ENCODE results near the gene CCDC141. TPM values are rescaled to one million over a fixed set of nuclear protein-coding genes. Genes with fewer than 3 reads are reported as not detected.

The CCDC141 gene
- total and polyA plus RNA-seq, 2 of the 13 experiments (the other 11 are each of a cell fraction or from before 2014, with no cell fraction given), result not detected

- H2AFZ ChIP-seq (ENCODE audit: low read length), result no peak overlapping the region
- ATAC-seq (no peak), DNase-seq (ENCODE audit: low spot score) (no peak), FAIRE-seq (no peak)
- POLR2A ChIA-PET, result no interaction called here
- H3K79me2 ChIP-seq (ENCODE audit: insufficient read depth, low read length), result no peaks in the 10 kb centered on the region
- WGBS (ENCODE audit: low lambda C conversion rate), result 1% methylated on average over 2 of the region's 2 CpGs
- H3K4me2 ChIP-seq (ENCODE audit: low read depth, low read length), result no peak overlapping the region
- CTCF ChIA-PET (ENCODE audit: low intra/inter-chr PET ratio, low total read pairs), result no interaction called here
- H3K36me3 ChIP-seq (replicated peaks in 1 of 2; ENCODE audit: control insufficient read depth in 1 of 2, insufficient read depth in 2 of 2, low read length in 2 of 2), result no peaks in the 10 kb centered on the region
- no peak overlapping the region for H3K27ac ChIP-seq (ENCODE audit: extremely low read length, insufficient read depth, low read length)
- no peak for TF ChIP-seq XRCC5 (optimal IDR thresholded peaks at IDR 0.05; ENCODE audit: low read length)
- no peak for TF ChIP-seq EZH2 (conservative IDR thresholded peaks at IDR 0.05; ENCODE audit: low read depth, low read length)
- no peak for TF ChIP-seq GATA4 (IDR thresholded peaks at IDR 0.05; ENCODE audit: borderline replicate concordance, low read depth)
- no peak for TF ChIP-seq CSRNP2 (CRISPR knock-in tag; conservative IDR thresholded peaks at IDR 0.05; ENCODE audit: low read depth)
- no peak for TF ChIP-seq PHB2 (IDR thresholded peaks at IDR 0.05; ENCODE audit: partially characterized antibody)
- TF ChIP-seq GTF2F1 (IDR thresholded peaks at IDR 0.05; ENCODE audit: low read length), result no peak
- TF ChIP-seq, protein P1, sequence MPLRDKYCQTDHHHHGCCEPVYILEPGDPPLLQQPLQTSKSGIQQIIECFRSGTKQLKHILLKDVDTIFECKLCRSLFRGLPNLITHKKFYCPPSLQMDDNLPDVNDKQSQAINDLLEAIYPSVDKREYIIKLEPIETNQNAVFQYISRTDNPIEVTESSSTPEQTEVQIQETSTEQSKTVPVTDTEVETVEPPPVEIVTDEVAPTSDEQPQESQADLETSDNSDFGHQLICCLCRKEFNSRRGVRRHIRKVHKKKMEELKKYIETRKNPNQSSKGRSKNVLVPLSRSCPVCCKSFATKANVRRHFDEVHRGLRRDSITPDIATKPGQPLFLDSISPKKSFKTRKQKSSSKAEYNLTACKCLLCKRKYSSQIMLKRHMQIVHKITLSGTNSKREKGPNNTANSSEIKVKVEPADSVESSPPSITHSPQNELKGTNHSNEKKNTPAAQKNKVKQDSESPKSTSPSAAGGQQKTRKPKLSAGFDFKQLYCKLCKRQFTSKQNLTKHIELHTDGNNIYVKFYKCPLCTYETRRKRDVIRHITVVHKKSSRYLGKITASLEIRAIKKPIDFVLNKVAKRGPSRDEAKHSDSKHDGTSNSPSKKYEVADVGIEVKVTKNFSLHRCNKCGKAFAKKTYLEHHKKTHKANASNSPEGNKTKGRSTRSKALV (CRISPR knock-in tag; IDR thresholded peaks at IDR 0.05), result no peak
- no peak for TF ChIP-seq PBX3 (CRISPR knock-in tag; IDR thresholded peaks at IDR 0.05; ENCODE audit: borderline replicate concordance)
- H3K4me3 ChIP-seq (replicated peaks in 1 of 3; ENCODE audit: insufficient read depth in 1 of 3, low read depth in 2 of 3, low read length in 3 of 3), result no peak overlapping the region
- in situ Hi-C loops (cut with HindIII; ENCODE audit: extremely low pct_ligation_motif_present, low pct_unique_long_range_greater_than_20kb) (no loop called here), intact Hi-C loops (cut with micrococcal nuclease; ENCODE audit: unreplicated experiment) (no loop called here)
- H3K9me3 ChIP-seq (ENCODE audit: low read length), result no peaks in the 10 kb centered on the region
- BruUV-seq (replicated peaks), result no TSS peak
- H3K27me3 ChIP-seq (ENCODE audit: control insufficient read depth in 1 of 2, insufficient read depth in 2 of 2, low read length in 2 of 2), result no peaks in the 10 kb centered on the region
- H3K9ac ChIP-seq (ENCODE audit: insufficient read depth, low read depth, low read length), result no peak overlapping the region
- H3K4me1 ChIP-seq (ENCODE audit: insufficient read depth, low read length), result no peaks in the 10 kb centered on the region
- H4K20me1 ChIP-seq (ENCODE audit: insufficient read depth, low read length), result no peaks in the 10 kb centered on the region
These were observed 238.9 kb downstream of the CCDC141 start for GRCh38 chr2:178811045-178811444.
